Measurements from ENCODE around the gene COL18A1. TPM values are rescaled to one million over a fixed set of nuclear protein-coding genes. Genes with fewer than 3 reads are reported as not detected.

Gene COL18A1
- total RNA-seq, 1 experiment from 2014 or later, result 77.0 TPM

GRCh38 chr21:45488931-45489721, 84.2 kb downstream of the COL18A1 start:
- H3K36me3 ChIP-seq (ENCODE audit: low read depth, low read length), result no peaks in the 10 kb centered on the region
- no TSS peak for BruUV-seq (replicated peaks)
- no peaks in the 10 kb centered on the region for H4K20me1 ChIP-seq (ENCODE audit: low read length)
- CTCF ChIA-PET, result no interaction called here
- no peaks in the 10 kb centered on the region for H3F3A ChIP-seq (ENCODE audit: low read length, unreplicated experiment)
- POLR2A ChIA-PET (ENCODE audit: unreplicated experiment), result no interaction called here
- no peaks in the 10 kb centered on the region for H3K9me3 ChIP-seq (ENCODE audit: low read length)
- H3K9ac ChIP-seq (ENCODE audit: low read length), result no peak overlapping the region
- ATAC-seq (no peak), DNase-seq (no peak)
- no peaks in the 10 kb centered on the region for H3K4me1 ChIP-seq (ENCODE audit: insufficient read depth, low read length)
- H3K27me3 ChIP-seq (ENCODE audit: low read length), result no peaks in the 10 kb centered on the region
- H3K4me2 ChIP-seq (ENCODE audit: low read length), result no peak overlapping the region
- intact Hi-C loops (cut with micrococcal nuclease), result no loop called here
- no peak overlapping the region for H3K4me3 ChIP-seq (ENCODE audit: low read length)
- TF ChIP-seq, protein P1, sequence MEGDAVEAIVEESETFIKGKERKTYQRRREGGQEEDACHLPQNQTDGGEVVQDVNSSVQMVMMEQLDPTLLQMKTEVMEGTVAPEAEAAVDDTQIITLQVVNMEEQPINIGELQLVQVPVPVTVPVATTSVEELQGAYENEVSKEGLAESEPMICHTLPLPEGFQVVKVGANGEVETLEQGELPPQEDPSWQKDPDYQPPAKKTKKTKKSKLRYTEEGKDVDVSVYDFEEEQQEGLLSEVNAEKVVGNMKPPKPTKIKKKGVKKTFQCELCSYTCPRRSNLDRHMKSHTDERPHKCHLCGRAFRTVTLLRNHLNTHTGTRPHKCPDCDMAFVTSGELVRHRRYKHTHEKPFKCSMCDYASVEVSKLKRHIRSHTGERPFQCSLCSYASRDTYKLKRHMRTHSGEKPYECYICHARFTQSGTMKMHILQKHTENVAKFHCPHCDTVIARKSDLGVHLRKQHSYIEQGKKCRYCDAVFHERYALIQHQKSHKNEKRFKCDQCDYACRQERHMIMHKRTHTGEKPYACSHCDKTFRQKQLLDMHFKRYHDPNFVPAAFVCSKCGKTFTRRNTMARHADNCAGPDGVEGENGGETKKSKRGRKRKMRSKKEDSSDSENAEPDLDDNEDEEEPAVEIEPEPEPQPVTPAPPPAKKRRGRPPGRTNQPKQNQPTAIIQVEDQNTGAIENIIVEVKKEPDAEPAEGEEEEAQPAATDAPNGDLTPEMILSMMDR (conservative IDR thresholded peaks at IDR 0.05; ENCODE audit: low read depth, low read length), result no peak
- TF ChIP-seq EZH2 (IDR thresholded peaks at IDR 0.05; ENCODE audit: low read length, unreplicated experiment), result no peak
- no peak for TF ChIP-seq EZH2phosphoT487 (IDR thresholded peaks at IDR 0.05; ENCODE audit: borderline replicate concordance, low read length)
- H3K9me2 ChIP-seq (replicated peaks; ENCODE audit: low read length), result no peaks in the 10 kb centered on the region
- H3K27ac ChIP-seq (ENCODE audit: low read length), result no peak overlapping the region
- H3K79me2 ChIP-seq (ENCODE audit: low read length), result no peaks in the 10 kb centered on the region
- H2AFZ ChIP-seq (ENCODE audit: low read length), result no peak overlapping the region

DNA sequence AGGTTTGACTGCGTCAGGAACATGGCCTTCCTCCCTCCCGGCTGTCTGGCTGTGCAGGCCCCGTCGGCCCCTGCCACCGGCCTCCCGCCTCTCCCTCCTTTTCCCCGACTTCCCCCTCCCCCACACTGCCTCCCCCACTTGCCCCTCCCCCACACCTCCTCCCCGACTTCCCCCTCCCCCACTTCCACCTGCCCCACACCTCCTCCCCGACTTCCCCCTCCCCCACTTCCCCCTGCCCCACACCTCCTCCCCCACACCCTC, 84.7 kb downstream of the COL18A1 start:
- intact Hi-C loops (cut with micrococcal nuclease), result no loop called here
- Histone ChIP-seq H3K4me1 (ENCODE audit: insufficient read depth, low read length) (no peaks in the 10 kb centered on the region), H3K4me2 (ENCODE audit: low read length) (no peak overlapping the region), H3K27me3 (ENCODE audit: low read length) (no peaks in the 10 kb centered on the region), H3K9ac (ENCODE audit: low read length) (no peak overlapping the region), H2AFZ (ENCODE audit: low read length) (no peak overlapping the region), H3K9me2 (replicated peaks; ENCODE audit: low read length) (no peaks in the 10 kb centered on the region), H3K9me3 (ENCODE audit: low read length) (no peaks in the 10 kb centered on the region), H3K79me2 (ENCODE audit: low read length) (no peaks in the 10 kb centered on the region), H3K36me3 (ENCODE audit: low read depth, low read length) (no peaks in the 10 kb centered on the region), H4K20me1 (ENCODE audit: low read length) (no peaks in the 10 kb centered on the region), H3F3A (ENCODE audit: low read length, unreplicated experiment) (no peaks in the 10 kb centered on the region), H3K4me3 (ENCODE audit: low read length) (no peak overlapping the region), H3K27ac (ENCODE audit: low read length) (no peak overlapping the region)
- BruUV-seq (replicated peaks), result no TSS peak
- no peak for ATAC-seq
- TF ChIP-seq, protein P1 (conservative IDR thresholded peaks at IDR 0.05; ENCODE audit: low read depth, low read length), result no peak
- no peak for TF ChIP-seq EZH2phosphoT487 (IDR thresholded peaks at IDR 0.05; ENCODE audit: borderline replicate concordance, low read length)
- TF ChIP-seq EZH2 (IDR thresholded peaks at IDR 0.05; ENCODE audit: low read length, unreplicated experiment), result no peak
- ChIA-PET POLR2A (ENCODE audit: unreplicated experiment) (no interaction called here), CTCF (no interaction called here)
- no peak for DNase-seq

GRCh38 chr21:45490049-45490731, 85.2 kb downstream of the COL18A1 start:
- no peaks in the 10 kb centered on the region for H3F3A ChIP-seq (ENCODE audit: low read length, unreplicated experiment)
- H3K9me3 ChIP-seq (ENCODE audit: low read length), result no peaks in the 10 kb centered on the region
- TF ChIP-seq EZH2phosphoT487 (IDR thresholded peaks at IDR 0.05; ENCODE audit: borderline replicate concordance, low read length) (no peak), EZH2 (IDR thresholded peaks at IDR 0.05; ENCODE audit: low read length, unreplicated experiment) (no peak)
- TF ChIP-seq, protein P1 (conservative IDR thresholded peaks at IDR 0.05; ENCODE audit: low read depth, low read length), result no peak
- no peaks in the 10 kb centered on the region for H3K4me1 ChIP-seq (ENCODE audit: insufficient read depth, low read length)
- no peak overlapping the region for H3K27ac ChIP-seq (ENCODE audit: low read length)
- H3K79me2 ChIP-seq (ENCODE audit: low read length), result no peaks in the 10 kb centered on the region
- H3K4me3 ChIP-seq (ENCODE audit: low read length), result no peak overlapping the region
- no peaks in the 10 kb centered on the region for H3K27me3 ChIP-seq (ENCODE audit: low read length)
- ChIA-PET CTCF (no interaction called here), POLR2A (ENCODE audit: unreplicated experiment) (no interaction called here)
- no peak for ATAC-seq
- no peak overlapping the region for H3K4me2 ChIP-seq (ENCODE audit: low read length)
- intact Hi-C loops (cut with micrococcal nuclease), result no loop called here
- DNase-seq, result no peak
- no peak overlapping the region for H2AFZ ChIP-seq (ENCODE audit: low read length)
- H3K36me3 ChIP-seq (ENCODE audit: low read depth, low read length), result no peaks in the 10 kb centered on the region
- no TSS peak for BruUV-seq (replicated peaks)
- H4K20me1 ChIP-seq (ENCODE audit: low read length), result no peaks in the 10 kb centered on the region
- H3K9me2 ChIP-seq (replicated peaks; ENCODE audit: low read length), result no peaks in the 10 kb centered on the region
- H3K9ac ChIP-seq (ENCODE audit: low read length), result no peak overlapping the region
